Urothelium cell line (cell line): ENCODE data around the gene RRP9.
"Not testable (repeated sequence)": the region's sequence is repeated elsewhere in the genome, so short reads cannot be mapped to it uniquely, and the experiment has no call there.

Experiments
- DNase-seq: peaks from one replicate; pipeline ENCODE4 v3.0.0; 2011; ENCODE audit warnings: low spot score, mixed read lengths
- FAIRE-seq: peaks from 2 replicates; lab custom pipeline; 2011; peaks lifted over from hg19 to GRCh38; lab: Jason Lieb, UNC

RRP9 gene

GRCh38 chr3:51942603-51943450 lies 1.1 kb upstream of the RRP9 start:
- FAIRE-seq = peak; percentile 32

GRCh38 chr3:51941463-51941797 lies 274 bp downstream of the RRP9 start:
- no peak for FAIRE-seq

More at GRCh38 chr3:51942603-51943450, 1.1 kb upstream of the RRP9 start:
- DNase-seq = peak; percentile 76

GRCh38 chr3:51940648-51941462 lies 849 bp downstream of the RRP9 start:
- no peak for FAIRE-seq
- DNase-seq = no peak

More at GRCh38 chr3:51941463-51941797, 274 bp downstream of the RRP9 start:
- DNase-seq = no peak

GRCh38 chr3:51938780-51939425 lies 2.8 kb downstream of the RRP9 start:
- DNase-seq (no peak), FAIRE-seq (no peak)

GRCh38 chr3:51937611-51938450 lies 3.9 kb downstream of the RRP9 start:
- FAIRE-seq (no peak), DNase-seq (no peak)

GRCh38 chr3:51937014-51937413 lies 4.7 kb downstream of the RRP9 start:
- FAIRE-seq (no peak), DNase-seq (no peak)

- FAIRE-seq (no peak), DNase-seq (no peak)
These were observed 5.6 kb downstream of the RRP9 start for GRCh38 chr3:51935886-51936755.

- FAIRE-seq = no peak
These were observed 6.5 kb downstream of the RRP9 start for GRCh38 chr3:51934991-51935885.

DNA sequence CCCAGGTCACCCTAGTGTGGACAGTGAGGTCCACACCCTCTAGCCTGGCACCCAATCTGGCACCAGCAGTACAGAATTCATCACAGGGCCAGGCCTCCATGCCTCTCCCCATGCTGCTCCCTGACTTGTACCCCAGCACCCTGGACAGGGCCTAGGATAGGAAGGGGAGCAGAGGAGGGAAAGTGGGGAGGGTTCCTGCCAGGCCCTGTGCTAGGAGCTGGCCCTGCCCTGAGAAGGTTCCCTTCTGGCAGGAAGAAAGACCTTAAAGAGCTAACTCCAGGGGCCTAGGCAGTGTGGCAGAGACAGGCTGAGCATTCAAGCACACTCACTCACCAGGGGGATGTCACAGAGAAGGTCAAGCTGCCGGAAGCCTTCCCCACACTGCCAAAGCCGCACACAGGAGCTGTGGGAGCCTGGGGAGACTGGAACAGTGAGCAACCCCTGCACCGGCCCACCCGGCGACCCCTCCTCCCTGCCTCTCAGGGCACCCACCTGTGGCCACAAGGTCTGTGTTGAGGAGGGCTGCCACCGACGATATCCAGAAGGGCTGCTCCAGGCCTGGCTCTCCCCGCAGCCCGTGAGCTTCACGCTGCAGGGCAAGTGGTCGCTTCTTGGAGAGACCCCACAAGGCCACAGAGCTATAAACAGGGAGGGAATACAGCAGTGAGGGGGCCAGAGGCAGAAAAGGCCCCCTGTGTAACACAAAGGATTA lies 7.4 kb downstream of the RRP9 start:
- no peak for FAIRE-seq
- no peak for DNase-seq

More at GRCh38 chr3:51934991-51935885, 6.5 kb downstream of the RRP9 start:
- no peak for DNase-seq

- DNase-seq (no peak), FAIRE-seq (no peak)
These were observed 8.1 kb downstream of the RRP9 start for GRCh38 chr3:51933471-51934138.

DNA sequence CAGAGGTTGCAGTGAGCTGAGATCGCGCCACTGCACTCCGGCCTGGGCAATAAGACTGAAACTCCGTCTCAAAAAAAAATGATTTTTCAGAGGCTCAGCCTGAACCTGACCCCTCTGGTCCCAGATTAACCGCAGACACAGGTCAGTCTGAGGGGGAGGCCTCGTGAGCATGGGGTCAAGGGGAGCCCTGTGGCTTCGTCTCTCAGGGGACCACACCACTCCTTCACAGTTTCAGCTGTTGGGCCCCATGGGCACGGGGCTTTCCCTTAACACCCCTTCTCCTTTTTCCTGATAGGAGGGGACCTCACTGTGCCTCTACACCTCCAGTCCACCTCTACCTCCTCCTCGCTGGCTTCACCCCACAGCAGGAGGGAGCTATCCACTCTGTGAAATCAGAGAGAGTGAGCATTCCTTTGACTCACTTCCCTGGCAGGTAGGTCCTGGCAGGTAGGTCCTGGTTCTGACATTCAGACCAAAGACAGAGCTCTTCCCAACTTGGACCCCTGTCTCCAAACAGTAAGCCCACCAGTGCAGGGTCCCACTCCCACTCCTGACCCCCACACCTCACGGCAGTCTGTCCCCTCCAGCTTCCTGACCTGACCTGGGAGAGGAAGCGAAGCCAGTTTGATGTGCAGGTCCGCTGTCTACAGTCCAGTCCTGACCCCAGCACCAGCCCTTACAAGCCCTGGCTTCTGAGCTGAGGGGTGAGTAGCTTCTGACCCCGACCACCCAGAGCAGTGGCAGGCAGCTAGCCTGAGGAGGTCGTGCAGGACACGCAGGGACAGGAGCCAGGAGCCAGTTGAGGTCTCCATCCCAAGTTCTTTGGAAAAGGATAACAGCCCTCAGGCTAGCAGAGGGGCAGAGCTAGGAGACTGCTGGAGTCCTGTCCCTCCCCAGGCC lies 9.0 kb downstream of the RRP9 start:
- FAIRE-seq (no peak), DNase-seq (no peak)

DNA sequence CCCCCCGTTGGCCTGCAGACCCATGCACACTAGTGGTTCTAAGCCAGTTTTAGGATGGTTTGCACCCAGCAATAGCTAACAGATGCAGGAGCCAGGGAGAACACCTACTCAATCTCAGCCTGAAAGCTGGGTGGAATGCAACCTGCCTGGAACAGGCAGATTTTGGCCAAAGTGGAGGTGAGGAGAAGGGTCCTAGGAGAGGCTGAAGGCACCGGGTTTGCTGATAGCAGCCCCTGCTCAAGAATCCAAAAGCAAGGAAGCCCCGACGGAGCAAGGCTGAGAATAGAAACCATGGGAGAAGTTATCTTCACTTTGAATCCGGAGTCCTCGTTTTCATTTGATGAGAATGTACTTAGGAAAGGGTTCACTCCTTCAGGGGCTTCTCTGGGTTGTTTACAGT lies 9.9 kb downstream of the RRP9 start:
- FAIRE-seq (no peak), DNase-seq (no peak)

DNA sequence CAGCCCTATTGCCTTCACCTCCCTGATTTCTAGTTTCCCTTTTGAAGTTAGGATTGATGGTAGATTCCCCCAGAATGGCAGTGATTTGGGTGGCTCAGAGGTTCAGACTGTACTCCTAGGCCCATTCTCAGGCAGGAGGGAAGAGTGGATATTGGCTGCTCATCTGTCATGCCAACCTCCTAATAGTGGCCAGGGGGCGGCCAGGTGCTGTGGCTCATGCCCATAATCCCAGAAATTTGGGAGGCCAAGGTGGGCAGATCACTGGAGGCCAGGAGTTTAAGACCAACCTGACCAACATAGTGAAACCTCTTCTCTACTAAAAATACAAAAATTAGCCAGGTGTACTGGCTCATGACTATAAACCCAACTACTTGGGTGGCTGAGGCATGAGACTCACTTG lies 11.3 kb downstream of the RRP9 start:
- DNase-seq (no peak), FAIRE-seq (no peak)

DNA sequence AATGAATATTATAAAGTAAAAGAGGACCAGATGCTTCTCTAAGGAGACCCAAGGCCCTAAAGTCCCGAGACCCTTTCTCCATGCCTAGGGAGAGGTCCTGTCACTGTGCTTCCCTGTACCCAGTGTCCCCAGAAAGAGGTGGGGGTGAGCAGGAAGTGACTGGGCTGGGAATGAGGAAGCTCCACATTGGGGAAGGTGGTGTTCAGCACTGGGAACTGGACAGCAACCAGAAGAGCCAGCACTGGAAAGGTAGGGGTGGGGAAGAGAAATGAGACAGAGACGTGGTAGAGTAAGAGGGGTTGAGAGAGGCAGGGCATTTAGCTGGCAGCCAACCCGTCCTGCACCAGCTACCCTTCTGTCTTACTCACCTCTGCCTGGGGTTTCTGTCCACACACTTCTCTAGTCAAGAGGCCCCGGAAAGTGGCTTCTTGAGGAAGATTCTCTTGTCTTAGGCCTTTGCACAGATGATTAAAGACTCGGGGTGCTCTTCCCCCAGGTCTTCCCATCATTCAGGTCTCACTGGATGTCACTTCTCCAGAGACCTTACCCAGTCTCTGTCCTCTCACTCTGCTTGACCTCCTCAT lies 12.2 kb downstream of the RRP9 start:
- FAIRE-seq (no peak), DNase-seq (peak; percentile 29)

- DNase-seq, FAIRE-seq: not testable (repeated sequence)
These were observed 12.7 kb downstream of the RRP9 start for GRCh38 chr3:51928981-51929380.

DNA sequence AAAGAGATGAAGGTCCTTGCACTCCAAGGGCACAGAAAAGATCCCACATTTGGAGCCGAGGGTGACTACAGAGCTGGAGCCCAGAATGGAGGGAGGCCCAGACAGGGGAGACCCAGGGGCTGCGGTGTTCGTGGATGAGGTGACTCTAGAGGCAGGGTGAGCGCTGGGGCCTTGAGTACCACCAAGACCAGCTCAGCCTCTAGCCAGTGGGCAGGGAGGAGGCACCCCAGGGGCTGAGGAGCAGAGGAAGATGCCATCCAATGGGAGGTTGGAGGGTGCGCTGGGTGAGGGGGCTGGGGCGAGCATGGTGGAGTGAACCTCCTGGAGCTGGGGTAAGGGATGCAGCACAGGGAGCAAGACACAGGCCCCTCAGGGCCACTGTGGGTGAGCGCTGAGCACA lies 13.3 kb downstream of the RRP9 start:
- DNase-seq (no peak), FAIRE-seq (no peak)
